Activated CD4-positive, alpha-beta T cell treated with anti-CD3 and anti-CD28 coated beads for 4 hours (primary cell): ENCODE measurements around the gene GRN.
"Not testable (repeated sequence)": the region's sequence is repeated elsewhere in the genome, so short reads cannot be mapped to it uniquely, and the experiment has no call there.

Source experiments
- DNase-seq, 2 donors: peaks; one replicate each; pipeline ENCODE4 v3.0.0-alpha.2; 2020

Gene GRN

GRCh38 chr17:44363613-44364159, 18.6 kb downstream of the GRN start, which contains the start of gene FAM171A2:
FAM171A2 (minus strand) TSS chr17:44363853; CDS start chr17:44363714, 139 bp downstream.
- DNase-seq: peak; percentile 54 to 61

GRCh38 chr17:44365051-44365450, 19.9 kb downstream of the GRN start:
- not testable (repeated sequence) for DNase-seq

- DNase-seq: no peak
These were observed 22.3 kb downstream of the GRN start for GRCh38 chr17:44367231-44367979.

- DNase-seq: not testable (repeated sequence)
These were observed 23.5 kb downstream of the GRN start for GRCh38 chr17:44368391-44369243.

- DNase-seq: not testable (repeated sequence)
These were observed 24.4 kb downstream of the GRN start for GRCh38 chr17:44369414-44370023.

GRCh38 chr17:44372036-44372435, 26.9 kb downstream of the GRN start:
- DNase-seq: no peak

- DNase-seq: no peak
These were observed 29.4 kb downstream of the GRN start for GRCh38 chr17:44374306-44375195.

GRCh38 chr17:44375196-44376017, 30.3 kb downstream of the GRN start:
- DNase-seq: no peak

- no peak for DNase-seq
These were observed 31.0 kb downstream of the GRN start for GRCh38 chr17:44376124-44376523.

GRCh38 chr17:44376779-44377178, 31.7 kb downstream of the GRN start:
- no peak for DNase-seq

- no peak for DNase-seq
These were observed 33.1 kb downstream of the GRN start for GRCh38 chr17:44378171-44378705.

GRCh38 chr17:44379887-44380286, 34.8 kb downstream of the GRN start:
- DNase-seq: no peak

GRCh38 chr17:44380767-44381166, 35.7 kb downstream of the GRN start:
- no peak for DNase-seq

GRCh38 chr17:44381810-44382305, 36.8 kb downstream of the GRN start:
- no peak for DNase-seq

GRCh38 chr17:44382917-44383316, 37.8 kb downstream of the GRN start:
- DNase-seq: no peak

GRCh38 chr17:44383363-44383762, 38.3 kb downstream of the GRN start:
- no peak for DNase-seq

GRCh38 chr17:44383861-44384260, 38.8 kb downstream of the GRN start:
- no peak for DNase-seq

- no peak for DNase-seq
These were observed 39.2 kb downstream of the GRN start for GRCh38 chr17:44384281-44384822.

- DNase-seq: no peak
These were observed 39.8 kb downstream of the GRN start for GRCh38 chr17:44384823-44385286.
